ENCODE data around the gene OSBP2.
"Not testable (repeated sequence)": the region's sequence is repeated elsewhere in the genome, so short reads cannot be mapped to it uniquely, and the experiment has no call there.

Gene OSBP2

GRCh38 chr22:30755759-30756124 lies 61.1 kb downstream of the OSBP2 start:
- no peak for DNase-seq (ENCODE audit: low read depth, low spot score)

DNA sequence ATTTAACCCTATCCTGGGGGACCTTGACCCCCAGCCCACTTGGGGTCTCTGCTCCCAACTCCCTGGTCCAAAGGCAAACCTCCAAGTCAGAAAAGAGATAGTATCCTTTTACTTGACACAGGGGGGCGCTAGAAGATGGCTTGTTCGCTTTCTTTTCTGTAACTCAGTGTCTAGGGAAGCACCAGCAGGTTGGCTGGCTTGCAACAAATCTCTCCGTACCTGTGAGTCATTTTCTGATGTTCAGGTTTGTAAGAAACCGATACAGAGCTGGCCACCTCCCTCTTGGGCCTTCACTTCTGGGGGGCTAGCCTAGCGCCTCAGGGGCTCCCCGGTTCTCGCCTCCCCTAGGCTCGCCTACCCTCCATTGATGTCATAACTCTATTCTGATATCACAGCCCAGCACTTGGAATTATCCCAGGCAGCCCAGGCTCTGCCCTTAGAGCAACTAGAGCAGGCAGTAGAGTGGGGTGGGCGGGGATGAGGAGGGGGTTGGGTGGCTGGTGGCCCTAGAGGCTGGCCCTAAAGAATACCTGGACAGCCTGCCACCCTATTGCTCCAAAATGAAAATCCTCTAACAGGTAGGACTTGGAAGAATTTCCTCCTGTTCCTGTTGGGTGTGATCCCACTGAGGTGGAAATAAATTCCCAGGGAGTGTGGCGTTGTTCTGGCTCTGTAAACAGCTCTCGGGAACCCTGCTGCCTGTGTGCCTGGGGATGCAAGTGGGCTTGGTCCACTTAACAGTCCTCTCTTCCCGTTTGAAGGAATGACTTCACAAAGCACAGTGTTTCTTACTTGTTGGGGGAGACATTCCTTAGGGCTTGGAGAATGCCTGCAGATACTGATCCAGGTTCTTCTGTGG lies 69.4 kb downstream of the OSBP2 start:
- peak; percentile 23 for DNase-seq (ENCODE audit: low read depth, low spot score)

GRCh38 chr22:30767661-30768060 lies 73.0 kb downstream of the OSBP2 start:
- no peak for DNase-seq (ENCODE audit: low read depth, low spot score)

DNA sequence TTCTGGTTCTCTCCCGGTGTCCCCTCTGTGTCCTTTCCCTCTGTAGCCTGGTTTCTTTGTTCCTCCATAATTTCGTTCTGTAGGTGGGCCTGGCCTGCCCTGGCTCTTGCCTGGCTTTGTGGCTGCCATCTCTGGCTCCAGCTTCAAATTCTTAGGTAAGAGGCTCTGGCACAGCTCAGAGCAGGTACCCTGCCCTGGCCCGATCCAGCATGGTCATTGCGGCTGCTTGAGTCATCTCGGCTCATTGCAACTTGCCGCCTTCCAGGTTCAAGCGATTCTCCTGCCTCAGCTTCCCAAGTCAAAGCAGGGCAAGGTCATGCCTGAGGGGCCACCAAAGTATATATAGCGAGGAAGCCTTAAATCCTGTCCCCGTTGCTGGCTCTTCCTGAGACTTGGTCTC lies 76.0 kb downstream of the OSBP2 start:
- no peak for DNase-seq (ENCODE audit: low read depth, low spot score)

DNA sequence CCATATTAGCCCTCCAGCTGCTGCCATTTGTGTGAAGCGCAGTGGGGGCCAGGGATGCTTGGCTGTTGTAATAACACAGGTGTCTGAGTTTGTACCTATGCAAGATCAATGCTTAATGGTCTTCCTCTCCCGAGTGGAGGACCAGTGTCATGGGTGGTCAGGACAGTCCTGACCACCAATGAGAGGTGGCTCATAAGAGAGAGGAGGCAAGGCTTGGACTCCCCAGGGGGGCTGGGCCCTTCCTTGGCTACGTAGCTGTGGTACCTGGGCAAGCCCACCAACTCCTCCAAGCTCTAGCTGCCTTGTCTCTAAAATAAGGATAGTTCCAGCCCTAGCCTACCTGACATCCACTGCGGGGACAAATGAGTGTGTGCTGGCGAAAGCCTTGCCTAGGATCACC lies 79.2 kb downstream of the OSBP2 start:
- DNase-seq (ENCODE audit: low read depth, low spot score) = no peak

- no peak for DNase-seq (ENCODE audit: low read depth, low spot score)
Observed at GRCh38 chr22:30774566-30774965, 79.9 kb downstream of the OSBP2 start.

GRCh38 chr22:30776476-30776875 lies 81.8 kb downstream of the OSBP2 start:
- no peak for DNase-seq (ENCODE audit: low read depth, low spot score)

- DNase-seq (ENCODE audit: low read depth, low spot score) = not testable (repeated sequence)
Observed at GRCh38 chr22:30777146-30777545, 82.5 kb downstream of the OSBP2 start.

DNA sequence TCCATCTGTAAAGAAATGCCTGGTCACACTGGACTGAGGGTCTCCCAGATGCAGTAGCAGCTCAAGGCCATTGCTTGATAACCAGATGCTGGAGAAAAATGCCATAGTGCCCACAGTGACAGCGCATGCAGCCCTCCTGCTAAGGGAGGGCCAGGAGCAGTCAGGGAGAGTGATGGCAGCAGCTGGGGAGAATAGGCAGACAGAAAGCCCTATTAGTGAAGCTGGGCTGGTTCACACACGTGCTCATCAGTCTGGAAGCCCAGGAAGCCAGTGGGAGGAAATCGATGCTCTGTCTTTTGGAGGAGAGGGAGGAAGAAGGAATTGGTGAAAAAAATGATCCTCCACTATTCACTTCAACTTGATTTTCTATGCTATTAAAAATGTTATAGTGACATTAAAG lies 82.9 kb downstream of the OSBP2 start:
- no peak for DNase-seq (ENCODE audit: low read depth, low spot score)

DNA sequence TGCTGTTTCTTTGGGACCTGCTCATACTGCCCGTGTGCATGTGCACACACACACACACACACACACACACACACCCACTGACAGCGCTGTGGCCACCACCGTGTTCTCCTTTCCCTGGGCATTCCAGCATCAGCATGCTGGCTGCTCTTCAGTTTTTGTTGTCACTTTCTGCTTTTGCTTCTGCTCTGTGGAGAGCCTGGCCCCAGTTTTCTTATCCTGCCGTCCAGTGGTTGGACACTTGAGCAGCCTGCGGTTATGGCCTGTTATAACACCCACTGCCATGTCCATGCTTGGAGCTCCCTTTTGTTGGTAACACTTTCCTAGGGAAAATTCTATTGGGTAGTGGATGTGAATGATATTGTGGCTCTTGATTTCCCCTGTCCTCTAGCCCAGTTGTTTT lies 83.6 kb downstream of the OSBP2 start:
- DNase-seq (ENCODE audit: low read depth, low spot score) = no peak

DNA sequence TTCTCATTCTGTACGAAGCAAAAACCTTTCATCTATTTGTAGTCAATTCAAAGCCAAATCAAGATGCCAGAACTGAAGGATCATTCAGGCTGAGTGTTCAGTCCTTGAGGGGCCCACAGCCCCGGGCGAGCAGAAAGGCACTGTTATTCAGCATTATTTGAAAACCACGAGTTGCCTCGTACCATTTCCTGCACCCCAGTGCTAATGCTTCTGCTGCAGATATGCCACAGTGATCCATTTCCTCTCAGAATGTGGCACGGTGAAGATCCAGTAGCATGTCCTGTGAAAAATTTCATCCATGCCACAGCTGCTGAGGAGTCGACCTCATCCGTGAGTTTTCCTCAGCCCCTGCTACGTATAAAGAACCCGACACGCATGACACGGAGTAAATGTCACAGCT lies 85.4 kb downstream of the OSBP2 start:
- no peak for DNase-seq (ENCODE audit: low read depth, low spot score)

DNA sequence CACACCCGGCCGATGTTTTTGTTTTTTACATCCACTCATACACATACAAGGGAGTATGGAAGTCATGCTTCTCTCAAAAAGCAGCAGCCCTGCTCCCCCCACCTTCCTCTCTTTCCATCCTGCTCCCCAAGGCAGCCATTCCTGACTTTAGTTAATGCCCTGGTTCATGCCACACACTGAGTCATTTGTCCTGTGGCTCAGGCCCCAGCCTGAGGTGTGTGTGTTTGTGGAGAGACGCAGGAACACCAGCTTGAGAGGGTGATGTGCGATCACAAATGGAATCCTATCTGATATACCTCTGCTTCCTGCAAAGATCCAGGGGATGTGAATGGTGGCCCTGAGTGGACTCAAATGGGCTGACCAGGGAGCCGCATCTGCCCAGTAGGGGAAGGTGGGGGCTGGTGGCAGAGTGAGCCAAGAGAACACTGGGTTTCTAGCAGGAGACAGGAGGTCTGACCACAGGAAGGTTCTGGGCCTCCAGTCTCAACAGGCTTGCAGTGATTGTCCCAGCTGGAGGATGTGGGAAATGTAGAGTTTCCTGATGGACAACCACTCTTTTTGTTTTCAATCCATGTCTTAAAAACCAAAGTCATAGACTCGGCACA lies 86.7 kb downstream of the OSBP2 start:
- no peak for DNase-seq (ENCODE audit: low read depth, low spot score)

- no peak for DNase-seq (ENCODE audit: low read depth, low spot score)
Observed at GRCh38 chr22:30782613-30783012, 87.9 kb downstream of the OSBP2 start.

DNA sequence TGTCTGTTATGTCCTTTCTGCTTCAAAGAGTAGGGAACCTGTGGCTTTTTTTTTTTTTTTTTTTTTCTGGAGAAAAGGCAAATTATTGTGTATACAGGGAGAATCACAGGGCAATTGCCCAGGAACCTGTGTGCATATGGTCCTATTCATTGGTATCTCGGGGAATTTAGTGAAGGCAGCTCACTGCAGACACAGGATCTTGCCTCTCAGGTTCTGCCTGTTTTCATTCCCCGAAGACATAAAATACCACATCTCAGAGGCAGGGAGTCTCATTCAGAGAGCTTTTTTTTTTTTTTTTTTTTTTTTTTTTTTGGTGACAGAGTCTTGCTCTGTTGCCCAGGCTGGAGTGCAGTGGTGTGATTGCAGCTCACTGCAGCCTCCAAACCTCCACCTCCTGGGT lies 88.3 kb downstream of the OSBP2 start:
- no peak for DNase-seq (ENCODE audit: low read depth, low spot score)

GRCh38 chr22:30785527-30785926 lies 90.9 kb downstream of the OSBP2 start:
- DNase-seq (ENCODE audit: low read depth, low spot score) = no peak

DNA sequence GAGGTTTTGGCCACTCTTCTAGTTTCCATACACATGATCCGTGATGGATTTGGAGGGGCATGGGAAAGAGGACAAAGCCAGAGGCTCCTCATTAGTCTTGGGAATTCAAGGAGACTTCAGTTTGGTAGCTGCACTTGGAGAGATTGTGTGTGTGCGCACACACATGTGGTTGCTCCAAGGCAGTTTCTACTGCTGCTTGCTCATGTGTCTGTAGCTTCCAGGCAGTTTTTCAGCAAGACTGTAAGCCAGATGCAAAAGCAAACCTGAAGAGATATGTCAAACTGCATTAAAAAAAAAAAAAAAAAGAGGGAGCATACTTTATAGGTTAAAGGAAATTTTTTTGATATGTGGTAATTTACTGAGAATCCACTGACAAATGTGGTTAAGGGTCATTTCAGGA lies 95.7 kb downstream of the OSBP2 start:
- DNase-seq (ENCODE audit: low read depth, low spot score) = no peak

DNA sequence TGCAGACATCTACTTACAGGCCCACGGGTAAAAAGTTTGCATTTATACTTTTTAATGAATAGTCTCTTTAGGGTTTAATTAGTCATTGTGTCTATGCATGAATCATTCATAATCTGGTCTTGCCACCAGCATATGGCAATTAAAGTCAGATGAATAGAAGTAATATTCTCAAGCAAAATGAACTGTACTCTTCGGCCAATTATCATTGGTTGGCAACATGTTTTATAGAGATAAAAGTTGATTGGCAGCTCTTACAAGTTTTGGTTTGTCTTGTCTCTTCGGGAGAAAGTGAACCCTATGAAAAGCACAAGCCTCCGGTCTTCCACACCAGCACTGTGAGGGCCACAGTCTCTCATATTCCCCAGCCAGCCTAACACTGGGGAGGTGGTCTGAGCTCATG lies 97.8 kb downstream of the OSBP2 start:
- DNase-seq (ENCODE audit: low read depth, low spot score) = no peak

DNA sequence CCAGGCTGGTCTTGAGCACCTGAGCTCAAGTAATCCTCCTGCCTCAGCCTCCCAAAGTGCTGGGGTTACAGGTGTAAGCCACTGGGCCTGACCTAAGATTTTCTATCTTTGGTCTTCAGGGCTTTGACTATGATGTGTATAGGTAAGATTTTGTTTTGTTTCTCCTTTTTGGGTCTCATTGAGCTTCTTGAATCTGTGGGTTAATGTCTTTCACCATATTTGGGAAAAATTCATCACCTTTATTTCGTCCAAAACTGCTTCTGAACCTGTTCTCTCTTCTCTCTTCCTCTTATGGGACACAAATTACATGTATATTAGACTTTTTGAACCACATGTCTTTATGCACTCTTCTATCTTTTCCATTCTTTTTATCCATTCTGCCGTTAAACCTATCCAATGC lies 100.4 kb downstream of the OSBP2 start:
- no peak for DNase-seq (ENCODE audit: low read depth, low spot score)

GRCh38 chr22:30801695-30802094 lies 107.0 kb downstream of the OSBP2 start:
- no peak for DNase-seq (ENCODE audit: low read depth, low spot score)

DNA sequence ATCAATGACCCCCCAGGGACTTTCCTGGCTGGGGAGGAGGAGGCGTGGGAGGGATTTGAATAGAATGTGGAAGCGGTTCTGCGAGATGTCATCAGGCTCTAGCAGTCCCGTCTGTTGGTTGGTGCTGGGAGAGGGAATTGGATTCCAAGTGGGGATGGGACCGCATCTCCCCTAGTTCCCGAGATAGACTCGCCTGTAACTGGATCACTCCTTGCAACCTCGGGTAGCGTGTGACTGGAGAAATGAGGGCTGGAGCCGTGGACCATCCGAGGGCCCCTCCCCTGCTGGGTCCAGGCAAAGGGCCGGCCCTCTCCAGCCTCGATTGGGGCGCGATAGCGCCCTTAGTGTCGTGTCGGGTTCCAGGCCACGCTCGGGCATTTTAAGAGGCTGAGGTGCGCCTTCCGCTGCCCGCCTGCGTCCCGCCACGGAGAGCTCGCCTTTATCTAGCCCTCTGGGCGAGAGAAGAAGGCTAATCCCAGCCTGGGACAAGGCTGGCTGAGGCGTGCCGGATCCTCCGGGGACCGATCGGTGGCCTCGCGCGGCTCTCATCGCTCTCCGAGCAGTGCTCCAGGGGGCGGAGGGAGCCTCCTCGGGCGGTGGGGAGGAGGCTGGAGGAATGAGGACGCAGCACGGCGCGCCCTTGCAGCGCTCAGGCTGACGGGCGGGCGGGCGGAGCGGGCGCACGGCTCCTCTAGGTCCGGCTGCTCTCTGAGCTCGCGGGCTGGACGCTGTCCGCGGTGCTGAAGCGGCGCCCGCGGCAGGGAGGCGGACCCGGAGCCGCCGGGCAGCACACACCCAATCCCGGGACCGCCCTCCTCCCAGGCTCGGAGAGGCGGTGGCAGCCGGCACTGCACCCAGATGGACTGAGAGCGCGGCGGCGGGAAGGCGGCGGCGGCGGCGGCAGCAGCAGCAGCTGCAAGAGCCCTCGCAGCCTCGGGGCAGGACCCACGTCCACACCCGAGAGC lies 107.8 kb downstream of the OSBP2 start:
- DNase-seq (ENCODE audit: low read depth, low spot score) = peak; percentile 29

DNA sequence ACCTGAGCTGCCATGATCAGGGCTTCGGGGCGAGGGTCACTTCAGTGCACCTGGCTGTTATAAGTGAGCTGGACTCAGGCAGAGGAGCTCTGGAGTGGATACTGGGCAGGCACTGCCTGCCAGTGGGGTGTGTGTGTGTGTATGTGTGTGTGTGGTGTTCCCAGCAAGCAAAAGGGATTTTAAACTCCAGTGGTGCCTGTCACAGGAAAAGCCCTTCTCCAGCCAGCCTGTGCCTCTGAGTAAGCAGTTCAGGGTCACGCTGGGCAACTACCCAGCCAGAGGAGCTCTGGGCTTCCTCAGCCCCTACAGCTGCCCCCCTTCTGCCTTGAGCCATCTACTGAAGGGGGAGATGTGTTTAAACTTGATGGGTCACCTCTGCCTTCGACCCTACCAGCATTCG lies 109.0 kb downstream of the OSBP2 start:
- no peak for DNase-seq (ENCODE audit: low read depth, low spot score)

DNA sequence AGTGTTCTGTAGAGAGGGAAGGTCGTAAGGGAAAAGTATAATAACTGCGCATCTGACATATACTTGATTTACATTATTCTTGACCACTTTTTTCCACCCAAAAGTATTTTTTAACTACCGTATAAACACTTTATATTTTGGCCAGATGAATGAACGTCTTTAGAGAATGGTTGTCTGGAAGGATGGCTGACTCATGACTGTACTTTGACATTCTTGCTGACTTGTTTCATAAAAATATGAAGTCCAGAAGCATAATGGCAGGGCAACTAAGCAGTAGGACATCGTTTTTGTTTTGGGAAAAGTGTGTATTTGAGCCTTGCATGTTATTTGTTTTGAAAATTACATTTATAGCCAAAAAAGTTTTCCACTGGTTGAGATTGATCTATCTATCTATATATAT lies 110.0 kb downstream of the OSBP2 start:
- DNase-seq (ENCODE audit: low read depth, low spot score) = no peak
